Measurements from ENCODE around the gene TPPP3.
"Not testable (repeated sequence)": the region's sequence is repeated elsewhere in the genome, so short reads cannot be mapped to it uniquely, and the experiment has no call there.

TPPP3 gene

GRCh38 chr16:67390816-67391423 is 2.4 kb downstream of the TPPP3 start:
- no peak for DNase-seq (ENCODE audit: low read depth in 2 of 2)

GRCh38 chr16:67389911-67390815 is 3.1 kb downstream of the TPPP3 start:
- DNase-seq (ENCODE audit: low read depth in 2 of 2), result no peak

- DNase-seq (ENCODE audit: low read depth in 2 of 2), result no peak
Observed at GRCh38 chr16:67388591-67388990, 4.7 kb downstream of the TPPP3 start.

GRCh38 chr16:67388191-67388590 is 5.1 kb downstream of the TPPP3 start:
- DNase-seq (ENCODE audit: low read depth in 2 of 2), result no peak

GRCh38 chr16:67387479-67388079 is 5.7 kb downstream of the TPPP3 start:
- DNase-seq (ENCODE audit: low read depth in 2 of 2), result no peak

GRCh38 chr16:67386861-67387455 is 6.3 kb downstream of the TPPP3 start:
- no peak for DNase-seq (ENCODE audit: low read depth in 2 of 2)

- DNase-seq (ENCODE audit: low read depth in 2 of 2), result no peak
Observed at GRCh38 chr16:67384778-67385510, 8.4 kb downstream of the TPPP3 start.

GRCh38 chr16:67383284-67383683 is 10.0 kb downstream of the TPPP3 start:
- DNase-seq (ENCODE audit: low read depth in 2 of 2), result no peak

GRCh38 chr16:67378642-67379041 is 14.7 kb downstream of the TPPP3 start:
- DNase-seq (ENCODE audit: low read depth in 2 of 2), result no peak

- DNase-seq (ENCODE audit: low read depth in 2 of 2), result not testable (repeated sequence)
Observed at GRCh38 chr16:67376012-67376411, 17.3 kb downstream of the TPPP3 start.

GRCh38 chr16:67372664-67373063 is 20.6 kb downstream of the TPPP3 start:
- DNase-seq (ENCODE audit: low read depth in 2 of 2), result no peak

GRCh38 chr16:67370661-67371060 is 22.6 kb downstream of the TPPP3 start:
- no peak for DNase-seq (ENCODE audit: low read depth in 2 of 2)

- DNase-seq (ENCODE audit: low read depth in 2 of 2), result no peak
Observed at GRCh38 chr16:67364600-67365235, 28.6 kb downstream of the TPPP3 start.

- DNase-seq (ENCODE audit: low read depth in 2 of 2), result no peak
Observed at GRCh38 chr16:67361038-67361437, 32.3 kb downstream of the TPPP3 start.

GRCh38 chr16:67359540-67360269 is 33.6 kb downstream of the TPPP3 start:
- not testable (repeated sequence) for DNase-seq (ENCODE audit: low read depth in 2 of 2)

GRCh38 chr16:67357561-67357960 is 35.7 kb downstream of the TPPP3 start:
- no peak for DNase-seq (ENCODE audit: low read depth in 2 of 2)

- DNase-seq (ENCODE audit: low read depth in 2 of 2), result no peak
Observed at GRCh38 chr16:67356396-67356795, 36.9 kb downstream of the TPPP3 start.

- DNase-seq (ENCODE audit: low read depth in 2 of 2), result not testable (repeated sequence)
Observed at GRCh38 chr16:67352463-67352862, 40.8 kb downstream of the TPPP3 start.

- DNase-seq (ENCODE audit: low read depth in 2 of 2), result no peak
Observed at GRCh38 chr16:67350324-67350723, 43.0 kb downstream of the TPPP3 start.

GRCh38 chr16:67349172-67349571 is 44.1 kb downstream of the TPPP3 start:
- DNase-seq (ENCODE audit: low read depth in 2 of 2), result no peak
